Calu3 (cell line): ENCODE data around the gene MTG1. TPM values are rescaled to one million over a fixed set of nuclear protein-coding genes. Genes with fewer than 3 reads are reported as not detected.

Experiments
- BruUV-seq: library from RNA; stranded (reverse); fragments of 400-500 nt; replicated peaks from 2 replicates; lab custom pipeline; 2021; lab: Mats Ljungman, UMichigan
- CTCF ChIA-PET: fragments of 300-600 bp; sonication (Branson Sonifier 250); formaldehyde crosslinking; loops from one replicate; lab custom pipeline; 2022; ENCODE audit warnings: antibody characterized with exemption; lab: Charles Lee
- DNase-seq: peaks from one replicate; pipeline ENCODE4 v3.0.0; 2022
- H3K27ac Mint-ChIP-seq: one replicate; pipeline ENCODE4 v1.8.0; 2022; ENCODE audit warnings: mixed read lengths; ENCODE audit not compliant: unreplicated experiment
- H3K27me3 Mint-ChIP-seq: one replicate; pipeline ENCODE4 v1.8.0; 2022; ENCODE audit warnings: mixed read lengths; ENCODE audit not compliant: unreplicated experiment
- H3K36me3 Mint-ChIP-seq: one replicate; pipeline ENCODE4 v1.8.0; 2022; ENCODE audit warnings: mild to moderate bottlenecking, moderate library complexity, mixed read lengths; ENCODE audit not compliant: insufficient read depth, unreplicated experiment
- H3K4me1 Mint-ChIP-seq: one replicate; pipeline ENCODE4 v1.8.0; 2022; ENCODE audit warnings: mild to moderate bottlenecking, low read depth, mixed read lengths; ENCODE audit not compliant: unreplicated experiment
- H3K4me3 Mint-ChIP-seq: one replicate; pipeline ENCODE4 v1.8.0; 2022; ENCODE audit warnings: mild to moderate bottlenecking, low read depth, moderate library complexity, mixed read lengths; ENCODE audit not compliant: unreplicated experiment
- H3K9me3 Mint-ChIP-seq: one replicate; pipeline ENCODE4 v1.8.0; 2022; ENCODE audit warnings: low read depth, mixed read lengths; ENCODE audit not compliant: unreplicated experiment
- intact Hi-C: fragments of 100-400 bp; cut with micrococcal nuclease; formaldehyde crosslinking; loops from one replicate; pipeline ENCODE4 v1.10.0; 2022; ENCODE audit not compliant: unreplicated experiment
- total RNA-seq: library from RNA; stranded (reverse); gene quantifications from 2 replicates; pipeline ENCODE4 v1.2.3, GENCODE V29; 2022
- TF ChIP-seq, protein P1 (sequence below): fragments of 200-600 bp; IDR thresholded peaks from one replicate; pipeline ENCODE4 v1.8.0; 2022; ENCODE audit warnings: antibody characterized with exemption; ENCODE audit not compliant: unreplicated experiment

The MTG1 gene
- total RNA-seq, 1 experiment from 2014 or later: 39.5 TPM

DNA sequence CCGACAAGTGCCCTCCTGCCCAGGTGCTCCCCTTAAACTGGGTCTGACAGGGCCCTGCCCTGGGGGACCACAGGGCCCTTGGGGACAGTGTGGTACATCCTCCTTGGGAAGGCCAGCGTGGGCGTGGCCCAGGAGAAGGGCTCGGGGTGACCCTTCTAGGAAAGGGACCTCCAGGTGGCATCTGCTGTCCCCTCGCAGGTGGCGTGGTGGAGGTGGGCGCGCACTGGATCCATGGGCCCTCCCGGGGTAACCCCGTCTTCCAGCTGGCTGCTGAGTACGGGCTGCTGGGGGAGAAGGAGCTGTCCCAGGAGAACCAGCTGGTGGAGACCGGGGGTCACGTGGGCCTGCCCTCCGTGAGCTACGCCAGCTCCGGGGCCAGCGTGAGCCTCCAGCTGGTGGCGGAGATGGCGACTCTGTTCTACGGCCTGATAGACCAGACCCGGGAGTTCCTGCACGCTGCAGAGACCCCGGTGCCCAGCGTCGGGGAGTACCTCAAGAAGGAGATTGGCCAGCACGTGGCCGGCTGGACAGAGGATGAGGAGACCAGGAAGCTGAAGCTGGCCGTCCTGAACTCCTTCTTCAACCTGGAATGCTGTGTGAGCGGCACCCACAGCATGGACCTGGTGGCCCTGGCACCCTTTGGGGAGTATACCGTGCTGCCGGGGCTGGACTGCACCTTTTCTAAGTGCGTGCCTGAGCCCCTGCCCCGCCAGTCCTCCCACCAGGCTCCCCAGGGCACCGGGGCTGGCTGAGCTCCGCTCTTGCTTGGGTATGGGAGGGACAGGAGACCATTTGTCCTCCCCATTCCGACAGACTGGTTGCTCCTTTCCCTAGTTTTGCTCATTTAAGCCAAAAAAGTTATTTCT lies 13.9 kb upstream of the MTG1 start:
- DNase-seq: no peak
- intact Hi-C loops: no loop called here
- H3K36me3 Mint-ChIP-seq: peaks cover 17% of the 10 kb centered on the region
- no TSS peak for BruUV-seq
- TF ChIP-seq, protein P1, sequence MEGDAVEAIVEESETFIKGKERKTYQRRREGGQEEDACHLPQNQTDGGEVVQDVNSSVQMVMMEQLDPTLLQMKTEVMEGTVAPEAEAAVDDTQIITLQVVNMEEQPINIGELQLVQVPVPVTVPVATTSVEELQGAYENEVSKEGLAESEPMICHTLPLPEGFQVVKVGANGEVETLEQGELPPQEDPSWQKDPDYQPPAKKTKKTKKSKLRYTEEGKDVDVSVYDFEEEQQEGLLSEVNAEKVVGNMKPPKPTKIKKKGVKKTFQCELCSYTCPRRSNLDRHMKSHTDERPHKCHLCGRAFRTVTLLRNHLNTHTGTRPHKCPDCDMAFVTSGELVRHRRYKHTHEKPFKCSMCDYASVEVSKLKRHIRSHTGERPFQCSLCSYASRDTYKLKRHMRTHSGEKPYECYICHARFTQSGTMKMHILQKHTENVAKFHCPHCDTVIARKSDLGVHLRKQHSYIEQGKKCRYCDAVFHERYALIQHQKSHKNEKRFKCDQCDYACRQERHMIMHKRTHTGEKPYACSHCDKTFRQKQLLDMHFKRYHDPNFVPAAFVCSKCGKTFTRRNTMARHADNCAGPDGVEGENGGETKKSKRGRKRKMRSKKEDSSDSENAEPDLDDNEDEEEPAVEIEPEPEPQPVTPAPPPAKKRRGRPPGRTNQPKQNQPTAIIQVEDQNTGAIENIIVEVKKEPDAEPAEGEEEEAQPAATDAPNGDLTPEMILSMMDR: no peak
- H3K27me3 Mint-ChIP-seq: no peaks in the 10 kb centered on the region
- peak overlapping the region; percentile 68 for H3K4me3 Mint-ChIP-seq
- H3K9me3 Mint-ChIP-seq: no peaks in the 10 kb centered on the region
- H3K4me1 Mint-ChIP-seq: no peaks in the 10 kb centered on the region
- CTCF ChIA-PET: no interaction called here
- H3K27ac Mint-ChIP-seq: no peak overlapping the region

DNA sequence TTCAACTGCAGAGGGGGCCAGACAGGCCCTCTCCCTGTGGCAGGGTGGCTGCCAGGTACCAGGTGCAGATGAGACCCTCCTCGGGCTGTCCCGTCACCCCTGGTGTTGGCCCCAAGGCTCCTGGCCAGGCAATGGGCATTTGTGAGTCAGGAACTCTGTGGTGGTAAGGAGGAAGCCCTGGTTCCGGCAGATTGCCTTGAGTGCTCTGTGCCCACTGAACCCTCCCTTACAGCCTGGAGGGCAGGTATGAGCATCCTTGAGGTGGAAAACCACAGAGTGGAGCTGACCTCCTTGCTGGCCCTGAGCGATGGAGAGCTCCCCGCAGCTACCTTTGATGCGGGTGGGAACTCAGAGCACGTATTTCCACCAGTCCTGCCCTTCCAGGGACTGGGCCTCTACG lies 12.9 kb upstream of the MTG1 start:
- TF ChIP-seq, protein P1: no peak
- CTCF ChIA-PET: no interaction called here
- H3K4me1 Mint-ChIP-seq: no peaks in the 10 kb centered on the region
- H3K36me3 Mint-ChIP-seq: peaks cover 17% of the 10 kb centered on the region
- DNase-seq: no peak
- BruUV-seq: no TSS peak
- H3K9me3 Mint-ChIP-seq: no peaks in the 10 kb centered on the region
- intact Hi-C loops: no loop called here
- H3K27me3 Mint-ChIP-seq: no peaks in the 10 kb centered on the region
- no peak overlapping the region for H3K4me3 Mint-ChIP-seq
- no peak overlapping the region for H3K27ac Mint-ChIP-seq

DNA sequence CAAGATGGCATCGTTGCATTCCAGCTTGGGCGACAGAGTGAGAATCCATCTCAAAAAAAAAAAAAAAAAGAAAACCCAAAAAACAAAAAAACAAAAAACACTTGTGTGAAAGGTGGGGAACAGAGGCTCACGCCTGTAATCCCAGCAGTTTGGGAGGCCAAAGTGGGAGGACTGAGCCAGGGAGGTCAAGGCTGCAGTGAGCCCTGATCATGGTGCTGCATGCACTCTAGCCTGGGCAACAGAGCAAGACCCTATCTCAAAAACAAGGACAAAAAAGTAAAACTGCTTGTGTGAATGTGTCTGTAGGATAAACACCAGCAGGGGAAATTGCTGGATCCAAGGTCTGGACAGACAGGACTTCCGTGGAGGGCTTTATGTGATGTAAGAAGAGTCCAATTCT lies 10.4 kb upstream of the MTG1 start:
- Mint-ChIP-seq H3K27ac (no peak overlapping the region), H3K4me1 (no peaks in the 10 kb centered on the region), H3K9me3 (no peaks in the 10 kb centered on the region), H3K27me3 (no peaks in the 10 kb centered on the region), H3K4me3 (no peak overlapping the region), H3K36me3 (peaks cover 10% of the 10 kb centered on the region)
- intact Hi-C loops: no loop called here
- BruUV-seq: no TSS peak
- CTCF ChIA-PET: no interaction called here
- TF ChIP-seq, protein P1: no peak
- no peak for DNase-seq

- TF ChIP-seq, protein P1: no peak
- no TSS peak for BruUV-seq
- H3K9me3 Mint-ChIP-seq: no peaks in the 10 kb centered on the region
These were observed 9.9 kb upstream of the MTG1 start for GRCh38 chr10:133384071-133384470.

More at GRCh38 chr10:133384071-133384470, 9.9 kb upstream of the MTG1 start:
- Mint-ChIP-seq H3K36me3 (peaks cover 7% of the 10 kb centered on the region), H3K4me3 (no peak overlapping the region), H3K4me1 (no peaks in the 10 kb centered on the region), H3K27me3 (no peaks in the 10 kb centered on the region), H3K27ac (no peak overlapping the region)
- intact Hi-C loops: no loop called here
- no peak for DNase-seq
- CTCF ChIA-PET: no interaction called here
